GM12801 (cell line): ENCODE results near the gene CRYAB.

Experiments used
- TF ChIP-seq, protein P1 (sequence below): IDR thresholded peaks from one replicate; pipeline ENCODE4 v1.5.1; 2011; ENCODE audit warnings: control low read depth; ENCODE audit not compliant: insufficient read length; ENCODE audit errors: extremely low read depth

Gene CRYAB

DNA sequence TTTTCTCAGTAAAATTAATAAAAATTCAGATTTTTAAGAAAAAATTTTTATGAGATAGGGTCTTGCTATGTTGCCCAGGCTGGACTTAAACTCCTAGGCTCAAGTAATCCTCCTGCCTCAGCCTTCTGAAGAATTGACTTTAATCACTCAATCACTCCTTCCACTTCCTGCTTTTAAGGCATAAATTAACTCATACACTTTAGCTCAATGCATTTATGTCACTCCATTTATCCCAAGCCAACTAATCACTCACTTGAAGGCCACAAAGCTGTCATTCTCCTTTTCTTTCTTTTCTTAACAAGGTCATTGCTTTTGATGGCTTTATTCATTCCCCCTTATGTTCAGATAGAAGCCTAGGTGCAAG, 41.1 kb downstream of the CRYAB start:
- TF ChIP-seq, protein P1, sequence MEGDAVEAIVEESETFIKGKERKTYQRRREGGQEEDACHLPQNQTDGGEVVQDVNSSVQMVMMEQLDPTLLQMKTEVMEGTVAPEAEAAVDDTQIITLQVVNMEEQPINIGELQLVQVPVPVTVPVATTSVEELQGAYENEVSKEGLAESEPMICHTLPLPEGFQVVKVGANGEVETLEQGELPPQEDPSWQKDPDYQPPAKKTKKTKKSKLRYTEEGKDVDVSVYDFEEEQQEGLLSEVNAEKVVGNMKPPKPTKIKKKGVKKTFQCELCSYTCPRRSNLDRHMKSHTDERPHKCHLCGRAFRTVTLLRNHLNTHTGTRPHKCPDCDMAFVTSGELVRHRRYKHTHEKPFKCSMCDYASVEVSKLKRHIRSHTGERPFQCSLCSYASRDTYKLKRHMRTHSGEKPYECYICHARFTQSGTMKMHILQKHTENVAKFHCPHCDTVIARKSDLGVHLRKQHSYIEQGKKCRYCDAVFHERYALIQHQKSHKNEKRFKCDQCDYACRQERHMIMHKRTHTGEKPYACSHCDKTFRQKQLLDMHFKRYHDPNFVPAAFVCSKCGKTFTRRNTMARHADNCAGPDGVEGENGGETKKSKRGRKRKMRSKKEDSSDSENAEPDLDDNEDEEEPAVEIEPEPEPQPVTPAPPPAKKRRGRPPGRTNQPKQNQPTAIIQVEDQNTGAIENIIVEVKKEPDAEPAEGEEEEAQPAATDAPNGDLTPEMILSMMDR: no peak

DNA sequence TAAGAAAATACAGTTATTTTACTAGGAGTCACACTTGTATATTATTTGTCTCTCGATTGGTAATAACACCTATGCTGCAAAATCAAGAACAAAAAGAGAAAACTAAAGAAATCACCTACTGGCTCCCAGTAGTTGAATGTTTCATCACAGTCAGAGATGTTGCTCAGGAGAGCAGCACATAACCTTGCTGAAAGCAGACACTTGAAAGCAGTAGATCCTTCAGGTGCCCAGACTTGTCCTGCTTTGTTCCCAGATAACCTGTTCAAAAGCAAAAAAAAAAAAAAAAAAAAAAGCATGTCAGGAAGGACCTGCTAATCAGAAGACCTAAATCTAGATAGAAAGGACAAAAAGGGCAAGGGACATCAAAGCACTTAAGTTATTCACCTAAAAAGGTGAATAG, 41.5 kb downstream of the CRYAB start:
- TF ChIP-seq, protein P1: no peak

DNA sequence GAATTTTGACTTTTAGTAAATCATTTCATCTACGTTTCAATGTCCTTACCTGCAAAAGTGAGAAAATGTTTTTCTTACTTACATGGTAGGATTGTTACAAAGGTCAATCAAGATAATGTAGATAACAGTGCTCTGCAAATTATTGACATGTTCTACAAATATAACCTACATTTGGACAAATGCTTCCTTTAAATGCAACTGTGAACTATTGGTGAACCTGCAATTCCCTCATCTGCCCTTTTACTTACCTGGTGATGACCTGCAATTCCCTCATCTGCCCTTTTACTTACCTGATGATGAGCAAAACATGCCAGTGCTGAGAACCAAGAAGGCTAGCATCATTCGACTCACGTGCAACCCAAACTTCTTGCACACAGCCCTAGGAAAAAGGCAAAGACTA, 51.3 kb downstream of the CRYAB start:
- TF ChIP-seq, protein P1: no peak
